HEK293 (cell line): ENCODE data around the gene DDX31.

Source experiments
- ATF2 ChIP-seq: fragments of 450-650 bp; formaldehyde crosslinking; IDR thresholded peaks from 2 replicates; pipeline ENCODE4 v1.5.1; 2016; ENCODE audit warnings: missing biosample characterization, missing genetic modification characterization, low read depth
- CTCF ChIP-seq: fragments of 450-650 bp; formaldehyde crosslinking; IDR thresholded peaks from 2 replicates; pipeline ENCODE4 v1.5.1; 2016; ENCODE audit warnings: missing biosample characterization, missing genetic modification characterization
- MEIS1 ChIP-seq: sonication (generic); formaldehyde crosslinking; IDR thresholded peaks from 2 replicates; pipeline ENCODE4 v1.8.1; 2022; ENCODE audit warnings: missing genetic modification reagents, mild to moderate bottlenecking, borderline replicate concordance
- REPIN1 ChIP-seq: fragments of 450-650 bp; formaldehyde crosslinking; IDR thresholded peaks from 2 replicates; pipeline ENCODE4 v1.5.1; 2017; ENCODE audit warnings: missing biosample characterization, missing genetic modification characterization, low read depth
- YY1 ChIP-seq: fragments of 450-650 bp; formaldehyde crosslinking; IDR thresholded peaks from 2 replicates; pipeline ENCODE4 v1.5.1; 2018; ENCODE audit warnings: missing biosample characterization, missing genetic modification characterization
- ZNF280C ChIP-seq: fragments of 450-650 bp; formaldehyde crosslinking; IDR thresholded peaks from 2 replicates; pipeline ENCODE4 v1.5.1; 2016; ENCODE audit warnings: missing biosample characterization, missing genetic modification characterization
- ZNF776 ChIP-seq: fragments of 450-650 bp; formaldehyde crosslinking; IDR thresholded peaks from 2 replicates; pipeline ENCODE4 v1.5.0; 2017; ENCODE audit warnings: missing biosample characterization, missing genetic modification characterization, borderline replicate concordance

GRCh38 chr9:132588098-132588497, 81.7 kb downstream of the DDX31 start:
- TF ChIP-seq ZNF776 (no peak), MEIS1 (CRISPR knock-in tag) (no peak), REPIN1 (no peak), CTCF (tag by site-specific recombination) (no peak), ATF2 (tag by site-specific recombination) (no peak), YY1 (no peak), ZNF280C (no peak)
